ENCODE data around the gene TGFBR2.

DNA sequence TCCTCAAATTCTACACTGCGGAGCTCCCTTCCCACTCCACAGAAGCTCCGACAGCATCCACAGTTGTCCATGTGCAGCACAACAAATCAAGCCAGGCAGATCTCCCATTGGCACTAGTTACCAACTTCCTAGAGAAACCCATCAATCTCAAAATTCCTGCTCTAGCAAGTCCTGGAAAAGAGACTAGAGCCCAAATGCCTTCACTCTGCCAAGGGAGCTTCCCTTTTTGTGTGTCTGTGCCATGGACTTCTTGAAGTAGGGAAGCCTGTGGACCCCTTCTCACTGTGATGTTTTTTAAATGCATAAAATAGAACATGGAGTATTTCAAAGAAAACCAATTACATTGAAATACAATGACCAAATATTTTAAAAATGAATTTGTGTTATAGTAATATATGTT lies 59.1 kb downstream of the TGFBR2 start:
- TF ChIP-seq, protein P1, sequence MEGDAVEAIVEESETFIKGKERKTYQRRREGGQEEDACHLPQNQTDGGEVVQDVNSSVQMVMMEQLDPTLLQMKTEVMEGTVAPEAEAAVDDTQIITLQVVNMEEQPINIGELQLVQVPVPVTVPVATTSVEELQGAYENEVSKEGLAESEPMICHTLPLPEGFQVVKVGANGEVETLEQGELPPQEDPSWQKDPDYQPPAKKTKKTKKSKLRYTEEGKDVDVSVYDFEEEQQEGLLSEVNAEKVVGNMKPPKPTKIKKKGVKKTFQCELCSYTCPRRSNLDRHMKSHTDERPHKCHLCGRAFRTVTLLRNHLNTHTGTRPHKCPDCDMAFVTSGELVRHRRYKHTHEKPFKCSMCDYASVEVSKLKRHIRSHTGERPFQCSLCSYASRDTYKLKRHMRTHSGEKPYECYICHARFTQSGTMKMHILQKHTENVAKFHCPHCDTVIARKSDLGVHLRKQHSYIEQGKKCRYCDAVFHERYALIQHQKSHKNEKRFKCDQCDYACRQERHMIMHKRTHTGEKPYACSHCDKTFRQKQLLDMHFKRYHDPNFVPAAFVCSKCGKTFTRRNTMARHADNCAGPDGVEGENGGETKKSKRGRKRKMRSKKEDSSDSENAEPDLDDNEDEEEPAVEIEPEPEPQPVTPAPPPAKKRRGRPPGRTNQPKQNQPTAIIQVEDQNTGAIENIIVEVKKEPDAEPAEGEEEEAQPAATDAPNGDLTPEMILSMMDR (IDR thresholded peaks at IDR 0.05) = no peak
- no peak for TF ChIP-seq POLR2A (IDR thresholded peaks at IDR 0.05)
- TF ChIP-seq POLR2AphosphoS5 (IDR thresholded peaks at IDR 0.05) = no peak
